ENCODE data around the gene CD37. TPM values are rescaled to one million over a fixed set of nuclear protein-coding genes. Genes with fewer than 3 reads are reported as not detected.
"Not testable (repeated sequence)": the region's sequence is repeated elsewhere in the genome, so short reads cannot be mapped to it uniquely, and the experiment has no call there.

Gene CD37
- total and polyA plus RNA-seq, 11 donors: 1.4 to 45.2 (median 3.9) TPM

GRCh38 chr19:49331616-49332055 lies 3.6 kb upstream of the CD37 start:
- Histone ChIP-seq H3K4me3 (peak overlapping the region in 1 of 12 donors; percentile 26), H3K36me3 (peaks cover 0 to 5% (median 0%) of the 10 kb centered on the region in 9 donors), H3K9me3 (no peaks in the 10 kb centered on the region), H3K27me3 (no peaks in the 10 kb centered on the region), H3K4me1 (peaks cover 0 to 48% (median 0%) of the 10 kb centered on the region in 12 donors), H3K27ac (no peak overlapping the region)
- peak in 2 of 5 donors; percentile 21 to 54 for DNase-seq
- no peak for TF ChIP-seq POLR2A (IDR thresholded peaks at IDR 0.05)
- TF ChIP-seq, protein P1, sequence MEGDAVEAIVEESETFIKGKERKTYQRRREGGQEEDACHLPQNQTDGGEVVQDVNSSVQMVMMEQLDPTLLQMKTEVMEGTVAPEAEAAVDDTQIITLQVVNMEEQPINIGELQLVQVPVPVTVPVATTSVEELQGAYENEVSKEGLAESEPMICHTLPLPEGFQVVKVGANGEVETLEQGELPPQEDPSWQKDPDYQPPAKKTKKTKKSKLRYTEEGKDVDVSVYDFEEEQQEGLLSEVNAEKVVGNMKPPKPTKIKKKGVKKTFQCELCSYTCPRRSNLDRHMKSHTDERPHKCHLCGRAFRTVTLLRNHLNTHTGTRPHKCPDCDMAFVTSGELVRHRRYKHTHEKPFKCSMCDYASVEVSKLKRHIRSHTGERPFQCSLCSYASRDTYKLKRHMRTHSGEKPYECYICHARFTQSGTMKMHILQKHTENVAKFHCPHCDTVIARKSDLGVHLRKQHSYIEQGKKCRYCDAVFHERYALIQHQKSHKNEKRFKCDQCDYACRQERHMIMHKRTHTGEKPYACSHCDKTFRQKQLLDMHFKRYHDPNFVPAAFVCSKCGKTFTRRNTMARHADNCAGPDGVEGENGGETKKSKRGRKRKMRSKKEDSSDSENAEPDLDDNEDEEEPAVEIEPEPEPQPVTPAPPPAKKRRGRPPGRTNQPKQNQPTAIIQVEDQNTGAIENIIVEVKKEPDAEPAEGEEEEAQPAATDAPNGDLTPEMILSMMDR (IDR thresholded peaks at IDR 0.05): no peak
- 75 to 88% (median 81%) methylated on average over 2 of the region's 2 CpGs for WGBS, 4 donors
- ATAC-seq: peak; percentile 77 to 89 (median 88)
- intact Hi-C loops (cut with DNase I): no loop called here

GRCh38 chr19:49332691-49333417 lies 2.4 kb upstream of the CD37 start:
- peaks cover 0 to 10% (median 0%) of the 10 kb centered on the region in 9 donors for H3K36me3 ChIP-seq

GRCh38 chr19:49333418-49333805 lies 1.8 kb upstream of the CD37 start:
- H3K4me1 ChIP-seq: peaks cover 0 to 51% (median 0%) of the 10 kb centered on the region in 12 donors
- H3K27ac ChIP-seq: peak overlapping the region in 1 of 12 donors; percentile 89
- WGBS, 4 donors: 82 to 89% (median 85%) methylated on average over 3 of the region's 3 CpGs
- peaks cover 0 to 11% (median 0%) of the 10 kb centered on the region in 9 donors for H3K36me3 ChIP-seq
- DNase-seq: peak in 1 of 5 donors; percentile 11
- H3K4me3 ChIP-seq: peak overlapping the region in 1 of 12 donors; percentile 4
- no peak for TF ChIP-seq POLR2A (IDR thresholded peaks at IDR 0.05)
- TF ChIP-seq, protein P1 (IDR thresholded peaks at IDR 0.05): no peak
- H3K9me3 ChIP-seq: no peaks in the 10 kb centered on the region
- H3K27me3 ChIP-seq: no peaks in the 10 kb centered on the region
- ATAC-seq: no peak
- intact Hi-C loops (cut with DNase I): no loop called here

More at GRCh38 chr19:49332691-49333417, 2.4 kb upstream of the CD37 start:
- H3K9me3 ChIP-seq; H3K27me3 ChIP-seq; ATAC-seq; intact Hi-C loops (cut with DNase I); H3K4me3 ChIP-seq: not testable (repeated sequence)
- H3K27ac ChIP-seq: peak overlapping the region in 1 of 12 donors; percentile 89
- DNase-seq: peak in 1 of 5 donors; percentile 2
- H3K4me1 ChIP-seq: peaks cover 0 to 53% (median 0%) of the 10 kb centered on the region in 12 donors
- 92 to 95% (median 94%) methylated on average over 13 of the region's 13 CpGs for WGBS, 4 donors

DNA sequence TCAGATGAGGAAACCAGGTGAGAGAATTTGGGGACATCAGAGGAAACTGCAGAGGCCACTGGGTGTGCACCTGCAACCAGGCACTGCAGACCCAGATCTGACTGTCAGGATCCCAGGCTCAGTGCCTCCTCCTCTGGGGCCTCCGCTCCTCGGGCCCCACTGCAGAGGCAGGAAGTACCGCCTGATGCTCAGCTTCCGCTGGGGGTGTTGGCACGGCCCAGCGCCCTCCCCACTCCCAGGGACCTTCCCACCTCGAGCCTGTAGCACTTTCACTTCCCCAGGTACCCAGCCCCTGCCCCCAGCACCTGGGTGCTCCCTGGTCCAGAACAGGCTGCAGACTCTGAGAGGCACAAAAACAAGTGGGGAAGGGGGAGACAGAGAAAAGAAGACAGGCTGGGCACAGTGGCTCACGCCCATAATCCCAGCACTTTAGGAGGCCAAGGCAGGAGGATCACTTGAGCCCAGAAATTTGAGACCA lies 1.4 kb upstream of the CD37 start:
- ATAC-seq (no peak), DNase-seq (peak in 2 of 5 donors; percentile 37 to 75)
- Histone ChIP-seq H3K36me3 (peaks cover 0 to 11% (median 0%) of the 10 kb centered on the region in 9 donors), H3K9me3 (no peaks in the 10 kb centered on the region), H3K4me1 (peaks cover 0 to 55% (median 4%) of the 10 kb centered on the region in 12 donors), H3K27me3 (no peaks in the 10 kb centered on the region), H3K27ac (peak overlapping the region in 1 of 12 donors; percentile 89), H3K4me3 (peak overlapping the region in 1 of 12 donors; percentile 4)
- TF ChIP-seq, protein P1 (IDR thresholded peaks at IDR 0.05): no peak
- no peak for TF ChIP-seq POLR2A (IDR thresholded peaks at IDR 0.05)
- 40 to 69% (median 56%) methylated on average over 4 to 8 of the region's 8 CpGs for WGBS, 4 donors
- intact Hi-C loops (cut with DNase I): no loop called here
